Tibial nerve (tissue), 3 donors: ENCODE measurements around the gene SELENOW.

Experiments
- POLR2A ChIP-seq, 2 donors: fragments of 450-650 bp; IDR thresholded peaks; one replicate each; pipeline ENCODE4 v1.6.1; 2017; ENCODE audit warnings: antibody characterized with exemption in 2 of 2, mild to moderate bottlenecking in 2 of 2, moderate library complexity in 2 of 2
- TF ChIP-seq, protein P1 (sequence below), 5 experiments: fragments of 200-600 bp in 3 of 5; fragments of 450-650 bp in 2 of 5; sonication (generic) in 3 of 5; IDR thresholded peaks; one replicate each; pipeline ENCODE4 v1.5.1; 2016 to 2019; ENCODE audit warnings: antibody characterized with exemption in 5 of 5, mild to moderate bottlenecking in 3 of 5, moderate library complexity in 2 of 5

DNA sequence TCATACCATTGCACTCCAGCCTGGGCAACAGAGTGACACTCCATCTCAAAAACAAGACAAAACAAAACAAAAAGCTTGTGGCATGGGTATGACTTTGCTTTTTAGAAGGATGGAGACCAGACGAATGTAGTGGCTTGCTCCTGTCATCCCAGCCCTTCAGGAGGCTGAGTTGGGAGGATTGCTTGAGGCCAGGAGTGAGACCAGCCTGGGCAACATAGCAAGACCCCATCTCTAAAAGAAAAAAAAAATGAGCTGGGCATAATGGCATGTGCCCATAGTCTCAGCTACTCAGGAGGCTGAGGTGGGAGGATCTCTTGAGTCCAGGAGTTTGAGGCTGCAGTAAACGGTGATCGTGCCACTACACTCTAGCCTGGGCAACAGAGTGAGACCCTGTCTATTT is 16.4 kb upstream of the SELENOW start:
- no peak for TF ChIP-seq POLR2A (IDR thresholded peaks at IDR 0.05)
- TF ChIP-seq, protein P1, sequence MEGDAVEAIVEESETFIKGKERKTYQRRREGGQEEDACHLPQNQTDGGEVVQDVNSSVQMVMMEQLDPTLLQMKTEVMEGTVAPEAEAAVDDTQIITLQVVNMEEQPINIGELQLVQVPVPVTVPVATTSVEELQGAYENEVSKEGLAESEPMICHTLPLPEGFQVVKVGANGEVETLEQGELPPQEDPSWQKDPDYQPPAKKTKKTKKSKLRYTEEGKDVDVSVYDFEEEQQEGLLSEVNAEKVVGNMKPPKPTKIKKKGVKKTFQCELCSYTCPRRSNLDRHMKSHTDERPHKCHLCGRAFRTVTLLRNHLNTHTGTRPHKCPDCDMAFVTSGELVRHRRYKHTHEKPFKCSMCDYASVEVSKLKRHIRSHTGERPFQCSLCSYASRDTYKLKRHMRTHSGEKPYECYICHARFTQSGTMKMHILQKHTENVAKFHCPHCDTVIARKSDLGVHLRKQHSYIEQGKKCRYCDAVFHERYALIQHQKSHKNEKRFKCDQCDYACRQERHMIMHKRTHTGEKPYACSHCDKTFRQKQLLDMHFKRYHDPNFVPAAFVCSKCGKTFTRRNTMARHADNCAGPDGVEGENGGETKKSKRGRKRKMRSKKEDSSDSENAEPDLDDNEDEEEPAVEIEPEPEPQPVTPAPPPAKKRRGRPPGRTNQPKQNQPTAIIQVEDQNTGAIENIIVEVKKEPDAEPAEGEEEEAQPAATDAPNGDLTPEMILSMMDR (IDR thresholded peaks at IDR 0.05): no peak
